Endothelial cell of umbilical vein (primary cell): Measurements from ENCODE around the gene GJB3. TPM values are rescaled to one million over a fixed set of nuclear protein-coding genes. Genes with fewer than 3 reads are reported as not detected.
"Not testable (repeated sequence)": the region's sequence is repeated elsewhere in the genome, so short reads cannot be mapped to it uniquely, and the experiment has no call there.

Experiments
- BruUV-seq: library from RNA; stranded (reverse); fragments of 400-500 nt; replicated peaks from 2 replicates; lab custom pipeline; 2021; lab: Mats Ljungman, UMichigan
- CTCF ChIA-PET: fragments of 300-600, 350-600 bp; sonication (Branson Sonifier 250); formaldehyde crosslinking; loops from one replicate; lab custom pipeline; 2021; ENCODE audit warnings: antibody characterized with exemption, inconsistent platforms; lab: Charles Lee
- POLR2A ChIA-PET: fragments of 300-600, 350-600 bp; sonication (Branson Sonifier 250); formaldehyde crosslinking; loops from one replicate; lab custom pipeline; 2021; ENCODE audit warnings: antibody characterized with exemption, inconsistent platforms; lab: Charles Lee
- DNase-seq: peaks from one replicate; pipeline ENCODE4 v3.0.0-alpha.2; 2011; ENCODE audit warnings: low read depth, low spot score
- FAIRE-seq: peaks from 2 replicates; lab custom pipeline; 2011; peaks lifted over from hg19 to GRCh38; lab: Jason Lieb, UNC
- H2AFZ ChIP-seq: 2 replicates; pipeline ENCODE4 v1.6.0; 2012; ENCODE audit warnings: low read depth, low read length, control low read depth, inconsistent platforms
- H3K27ac ChIP-seq: 2 replicates; pipeline ENCODE4 v1.5.1; 2011; ENCODE audit warnings: low read depth, mild to moderate bottlenecking, control low read depth, low read length, moderate library complexity; ENCODE audit not compliant: insufficient read depth
- H3K27me3 ChIP-seq, 2 experiments: 2 replicates each; pipeline versions ENCODE4 v1.6.0 to v1.6.1; 2011; ENCODE audit warnings: low read length in 2 of 2, mixed read lengths in 1 of 2; ENCODE audit not compliant: control insufficient read depth in 2 of 2, insufficient read depth in 2 of 2
- H3K36me3 ChIP-seq, 2 experiments: 2 replicates in 1 of 2; 3 replicates in 1 of 2; pipeline ENCODE4 v1.5.1; 2011; ENCODE audit warnings: low read length in 2 of 2, mild to moderate bottlenecking in 1 of 2, moderate library complexity in 1 of 2; ENCODE audit not compliant: control insufficient read depth in 2 of 2, insufficient read depth in 2 of 2; ENCODE audit errors: extremely low read depth in 1 of 2
- H3K4me1 ChIP-seq: 3 replicates; pipeline ENCODE4 v1.5.1; 2011; ENCODE audit warnings: mild to moderate bottlenecking, low read length; ENCODE audit not compliant: control insufficient read depth, insufficient read depth; ENCODE audit errors: extremely low read depth
- H3K4me2 ChIP-seq: 2 replicates; pipeline ENCODE4 v1.6.1; 2011; ENCODE audit warnings: low read length, control low read depth, mixed read lengths; ENCODE audit not compliant: insufficient read depth
- H3K4me3 ChIP-seq, 3 experiments: fragments of 200-600 bp in 1 of 3; sonication (generic), shearing (Covaris generic) in 1 of 3; replicated peaks in 1 of 3; 2 replicates each; pipeline ENCODE4 v1.5.1; 2011 to 2016; ENCODE audit warnings: control low read depth in 3 of 3, low read length in 3 of 3, mild to moderate bottlenecking in 2 of 3, inconsistent platforms in 1 of 3, low read depth in 1 of 3, moderate library complexity in 1 of 3; ENCODE audit not compliant: insufficient read depth in 1 of 3
- H3K79me2 ChIP-seq: 2 replicates; pipeline ENCODE4 v1.6.0; 2012; ENCODE audit warnings: low read length, inconsistent platforms; ENCODE audit not compliant: control insufficient read depth, insufficient read depth
- H3K9ac ChIP-seq: replicated peaks from 2 replicates; pipeline ENCODE3; 2011; ENCODE audit warnings: low read length, control low read depth; ENCODE audit not compliant: insufficient read depth; ENCODE audit errors: extremely low read depth
- H3K9me1 ChIP-seq: replicated peaks from 3 replicates; pipeline ENCODE4 v1.6.0; 2011; ENCODE audit warnings: mild to moderate bottlenecking, low read length; ENCODE audit not compliant: control insufficient read depth, insufficient read depth; ENCODE audit errors: extremely low read depth
- H3K9me3 ChIP-seq: replicated peaks from 2 replicates; pipeline ENCODE4 v1.5.1; 2012; ENCODE audit warnings: low read length, inconsistent platforms; ENCODE audit not compliant: control insufficient read depth, insufficient read depth
- H4K20me1 ChIP-seq: replicated peaks from 2 replicates; pipeline ENCODE3; 2011; ENCODE audit warnings: mild to moderate bottlenecking, low read length; ENCODE audit not compliant: control insufficient read depth, insufficient read depth; ENCODE audit errors: extremely low read depth
- EZH2 ChIP-seq: IDR thresholded peaks from 2 replicates; pipeline ENCODE4 v1.6.1; 2012; ENCODE audit warnings: borderline replicate concordance, low read depth, mild to moderate bottlenecking, moderate library complexity, low read length, inconsistent platforms; ENCODE audit not compliant: severe bottlenecking
- FOS ChIP-seq: IDR thresholded peaks from 2 replicates; pipeline ENCODE4 v1.6.1; 2011; ENCODE audit warnings: mild to moderate bottlenecking, low read length, moderate library complexity, borderline replicate concordance; ENCODE audit not compliant: insufficient read depth
- GATA2 ChIP-seq: IDR thresholded peaks from 2 replicates; pipeline ENCODE4 v1.7.0; 2011; ENCODE audit warnings: low read depth, mild to moderate bottlenecking, moderate library complexity, mixed read lengths, low read length; ENCODE audit not compliant: insufficient read length, insufficient read depth
- JUN ChIP-seq: IDR thresholded peaks from 2 replicates; pipeline ENCODE4 v1.6.1; 2011; ENCODE audit warnings: borderline replicate concordance, low read depth; ENCODE audit not compliant: insufficient read length, insufficient read depth
- MYC ChIP-seq: IDR thresholded peaks from one replicate; pipeline ENCODE4 v1.6.1; 2011; ENCODE audit warnings: mild to moderate bottlenecking, low read depth, low read length
- POLR2A ChIP-seq: IDR thresholded peaks from 2 replicates; pipeline ENCODE4 v1.6.1; 2012; ENCODE audit warnings: low read depth, mild to moderate bottlenecking, control low read depth, low read length
- POLR2AphosphoS5 ChIP-seq: IDR thresholded peaks from 2 replicates; pipeline ENCODE4 v1.6.1; 2012; ENCODE audit warnings: low read depth, mild to moderate bottlenecking, control low read depth, low read length, moderate library complexity; ENCODE audit not compliant: insufficient read depth
- dilution Hi-C: fragments of 300-500 bp; cut with MboI; formaldehyde crosslinking; loops from one replicate; pipeline ENCODE4 v1.15.0; 2019; ENCODE audit warnings: low sequenced_read_pairs; ENCODE audit not compliant: extremely low pct_ligation_motif_present
- intact Hi-C: fragments of 100-400 bp; cut with micrococcal nuclease; formaldehyde crosslinking; loops from one replicate; pipeline ENCODE4 v1.10.0; 2022
- polyA plus RNA-seq, 4 experiments: library from polyadenylated mRNA; depleted of rRNA in 3 of 4; stranded (reverse) in 3 of 4; unstranded in 1 of 4; fragments of >200 nt; gene quantifications; 2 replicates each; pipeline versions ENCODE4 v1.2.1 to v1.2.3, GENCODE V29; 2011 to 2012; ENCODE audit warnings: missing spikeins in 1 of 4
- total RNA-seq: library from RNA; stranded (reverse); gene quantifications from 2 replicates; pipeline ENCODE4 v1.2.3, GENCODE V29; 2021
- TF ChIP-seq, protein P1 (sequence below), 2 donors: IDR thresholded peaks; 1 replicate in 1 of 2; 2 replicates in 1 of 2; pipeline ENCODE4 v1.5.1; 2011; ENCODE audit warnings: low read length in 2 of 2, mild to moderate bottlenecking in 2 of 2, moderate library complexity in 2 of 2, control low read depth in 1 of 2, inconsistent platforms in 1 of 2, low read depth in 1 of 2; ENCODE audit not compliant: insufficient read depth in 1 of 2; ENCODE audit errors: extremely low read depth in 1 of 2
- TF ChIP-seq, protein P2 (sequence below): IDR thresholded peaks from 2 replicates; pipeline ENCODE4 v1.6.1; 2011; ENCODE audit not compliant: insufficient read depth, insufficient read length

Gene GJB3
- total and polyA plus RNA-seq, 2 donors (not counting 3 experiments of a cell fraction or from before 2014, with no cell fraction given), result not detected

DNA sequence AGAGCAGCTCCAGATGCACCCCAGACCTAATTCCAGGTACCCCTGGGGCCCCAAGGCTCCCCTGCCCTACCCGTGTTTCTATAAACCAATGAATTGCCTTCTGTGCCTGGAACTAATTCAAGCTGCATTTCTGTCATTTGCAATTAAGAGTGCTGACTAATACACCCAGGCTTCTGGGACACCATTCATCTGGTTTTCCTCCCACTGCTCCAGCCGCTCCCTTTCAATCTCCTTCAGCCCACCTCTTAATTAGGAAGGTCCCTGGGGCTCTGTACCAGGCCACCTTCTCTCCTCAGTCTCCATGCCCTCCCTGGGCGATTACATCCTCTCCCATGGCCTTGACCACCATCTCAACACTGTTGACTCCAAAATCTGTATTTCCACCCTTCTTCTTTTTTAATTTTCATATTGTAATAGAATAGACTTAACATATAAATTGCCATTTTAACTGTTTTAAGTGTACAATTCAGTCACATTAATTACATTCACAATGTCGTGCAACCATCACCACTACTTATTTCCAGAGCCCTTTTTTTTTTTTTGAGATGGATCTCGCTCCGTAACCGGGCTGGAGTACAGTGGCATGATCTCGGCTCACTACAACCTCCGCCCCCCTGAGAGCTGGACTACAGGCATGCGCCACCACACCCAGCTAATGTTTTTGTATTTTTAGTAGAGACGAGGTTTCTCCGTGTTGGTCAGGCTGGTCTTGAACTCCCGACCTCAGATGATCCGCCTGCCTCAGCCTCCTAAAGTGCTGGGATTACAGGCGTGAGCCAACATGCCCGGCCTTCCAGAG, 9.2 kb upstream of the GJB3 start:
- H3K79me2 ChIP-seq, result no peaks in the 10 kb centered on the region
- intact Hi-C loops, result no loop called here
- DNase-seq (no peak), FAIRE-seq (no peak)
- H3K27ac ChIP-seq, result no peak overlapping the region
- no peak overlapping the region for H3K4me3 ChIP-seq
- TF ChIP-seq JUN, result no peak
- TF ChIP-seq, protein P1, sequence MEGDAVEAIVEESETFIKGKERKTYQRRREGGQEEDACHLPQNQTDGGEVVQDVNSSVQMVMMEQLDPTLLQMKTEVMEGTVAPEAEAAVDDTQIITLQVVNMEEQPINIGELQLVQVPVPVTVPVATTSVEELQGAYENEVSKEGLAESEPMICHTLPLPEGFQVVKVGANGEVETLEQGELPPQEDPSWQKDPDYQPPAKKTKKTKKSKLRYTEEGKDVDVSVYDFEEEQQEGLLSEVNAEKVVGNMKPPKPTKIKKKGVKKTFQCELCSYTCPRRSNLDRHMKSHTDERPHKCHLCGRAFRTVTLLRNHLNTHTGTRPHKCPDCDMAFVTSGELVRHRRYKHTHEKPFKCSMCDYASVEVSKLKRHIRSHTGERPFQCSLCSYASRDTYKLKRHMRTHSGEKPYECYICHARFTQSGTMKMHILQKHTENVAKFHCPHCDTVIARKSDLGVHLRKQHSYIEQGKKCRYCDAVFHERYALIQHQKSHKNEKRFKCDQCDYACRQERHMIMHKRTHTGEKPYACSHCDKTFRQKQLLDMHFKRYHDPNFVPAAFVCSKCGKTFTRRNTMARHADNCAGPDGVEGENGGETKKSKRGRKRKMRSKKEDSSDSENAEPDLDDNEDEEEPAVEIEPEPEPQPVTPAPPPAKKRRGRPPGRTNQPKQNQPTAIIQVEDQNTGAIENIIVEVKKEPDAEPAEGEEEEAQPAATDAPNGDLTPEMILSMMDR (IDR thresholded peaks at IDR 0.05; ENCODE audit: extremely low read depth in 1 of 2, insufficient read depth in 1 of 2, low read depth in 1 of 2, low read length in 2 of 2), result no peak
- no peak for TF ChIP-seq POLR2AphosphoS5
- TF ChIP-seq GATA2, result no peak
- no peak for TF ChIP-seq FOS
- TF ChIP-seq EZH2, result no peak
- TF ChIP-seq, protein P2, sequence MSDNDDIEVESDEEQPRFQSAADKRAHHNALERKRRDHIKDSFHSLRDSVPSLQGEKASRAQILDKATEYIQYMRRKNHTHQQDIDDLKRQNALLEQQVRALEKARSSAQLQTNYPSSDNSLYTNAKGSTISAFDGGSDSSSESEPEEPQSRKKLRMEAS, result no peak
- TF ChIP-seq MYC, result no peak
- TF ChIP-seq POLR2A, result no peak
- H4K20me1 ChIP-seq, result no peaks in the 10 kb centered on the region
- no peaks in the 10 kb centered on the region for H3K9me1 ChIP-seq
- H3K9ac ChIP-seq, result no peak overlapping the region
- H3K4me1 ChIP-seq, result no peaks in the 10 kb centered on the region
- dilution Hi-C loops, result no loop called here
- ChIA-PET CTCF (interaction anchor here (1.6 kb wide), 1 partner anchor 28 kb away, joined by 7 read pairs; no protein-coding TSS in a partner anchor), POLR2A (no interaction called here)
- no peak overlapping the region for H2AFZ ChIP-seq
- BruUV-seq, result no TSS peak
- no peak overlapping the region for H3K4me2 ChIP-seq
- no peaks in the 10 kb centered on the region for H3K27me3 ChIP-seq
- no peaks in the 10 kb centered on the region for H3K36me3 ChIP-seq
- no peaks in the 10 kb centered on the region for H3K9me3 ChIP-seq

DNA sequence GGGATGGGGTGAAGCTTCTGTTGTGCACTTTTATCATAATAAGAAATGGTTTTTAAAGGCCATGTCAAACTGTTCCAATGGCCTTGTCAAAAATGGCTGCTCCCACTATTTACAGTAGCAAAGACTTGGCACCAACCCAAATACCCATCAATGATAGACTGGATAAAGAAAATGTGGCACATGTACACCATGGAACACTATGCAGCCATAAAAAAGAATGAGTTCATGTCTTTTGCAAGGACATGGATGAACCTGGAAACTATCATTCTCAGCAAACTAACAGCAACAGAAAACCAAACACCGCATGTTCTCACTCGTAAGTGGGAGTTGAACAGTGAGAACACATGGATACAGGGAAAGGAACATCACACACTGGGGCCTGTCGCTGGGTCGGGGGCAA, 7.9 kb upstream of the GJB3 start:
- H3K4me3 ChIP-seq, H3K9me1 ChIP-seq, dilution Hi-C loops, H4K20me1 ChIP-seq, H3K9me3 ChIP-seq, H3K36me3 ChIP-seq, FAIRE-seq, intact Hi-C loops, H3K4me1 ChIP-seq, DNase-seq, H3K79me2 ChIP-seq, CTCF ChIA-PET, H3K27ac ChIP-seq, H3K27me3 ChIP-seq, H3K9ac ChIP-seq, POLR2A ChIA-PET, BruUV-seq, H2AFZ ChIP-seq, H3K4me2 ChIP-seq: not testable (repeated sequence)
